VCaP (cell line): Measurements from ENCODE around the gene IL1RN.

Experiments used
- H3K27ac ChIP-seq: fragments of 450-650 bp; 2 replicates; pipeline ENCODE4 v1.5.1; 2017
- TF ChIP-seq, protein P1 (sequence below): fragments of 450-650 bp; conservative IDR thresholded peaks from 2 replicates; pipeline ENCODE4 v1.5.1; 2017; ENCODE audit warnings: mild to moderate bottlenecking, moderate library complexity

Gene IL1RN

DNA sequence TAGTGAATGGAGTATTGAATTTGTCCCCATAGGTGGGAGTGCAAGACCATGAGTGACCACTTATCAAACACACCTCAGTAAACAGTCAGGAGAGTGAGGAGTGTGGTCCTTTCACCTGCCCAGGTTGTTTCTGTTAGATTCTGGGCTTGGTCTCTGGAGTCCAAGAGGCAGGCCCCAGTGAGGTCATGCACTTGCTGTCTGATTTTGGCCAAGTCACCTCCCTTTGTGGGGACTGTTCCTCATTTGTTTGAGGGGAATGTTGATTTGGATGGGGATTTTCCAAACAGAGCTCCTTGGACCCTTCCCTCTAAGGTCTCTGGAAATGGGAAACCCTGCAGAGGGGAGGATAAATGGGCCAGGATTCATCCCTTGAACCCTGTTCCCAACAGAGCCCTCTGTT is 7.3 kb downstream of the IL1RN start:
- TF ChIP-seq, protein P1, sequence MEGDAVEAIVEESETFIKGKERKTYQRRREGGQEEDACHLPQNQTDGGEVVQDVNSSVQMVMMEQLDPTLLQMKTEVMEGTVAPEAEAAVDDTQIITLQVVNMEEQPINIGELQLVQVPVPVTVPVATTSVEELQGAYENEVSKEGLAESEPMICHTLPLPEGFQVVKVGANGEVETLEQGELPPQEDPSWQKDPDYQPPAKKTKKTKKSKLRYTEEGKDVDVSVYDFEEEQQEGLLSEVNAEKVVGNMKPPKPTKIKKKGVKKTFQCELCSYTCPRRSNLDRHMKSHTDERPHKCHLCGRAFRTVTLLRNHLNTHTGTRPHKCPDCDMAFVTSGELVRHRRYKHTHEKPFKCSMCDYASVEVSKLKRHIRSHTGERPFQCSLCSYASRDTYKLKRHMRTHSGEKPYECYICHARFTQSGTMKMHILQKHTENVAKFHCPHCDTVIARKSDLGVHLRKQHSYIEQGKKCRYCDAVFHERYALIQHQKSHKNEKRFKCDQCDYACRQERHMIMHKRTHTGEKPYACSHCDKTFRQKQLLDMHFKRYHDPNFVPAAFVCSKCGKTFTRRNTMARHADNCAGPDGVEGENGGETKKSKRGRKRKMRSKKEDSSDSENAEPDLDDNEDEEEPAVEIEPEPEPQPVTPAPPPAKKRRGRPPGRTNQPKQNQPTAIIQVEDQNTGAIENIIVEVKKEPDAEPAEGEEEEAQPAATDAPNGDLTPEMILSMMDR: no peak
- no peak overlapping the region for H3K27ac ChIP-seq

DNA sequence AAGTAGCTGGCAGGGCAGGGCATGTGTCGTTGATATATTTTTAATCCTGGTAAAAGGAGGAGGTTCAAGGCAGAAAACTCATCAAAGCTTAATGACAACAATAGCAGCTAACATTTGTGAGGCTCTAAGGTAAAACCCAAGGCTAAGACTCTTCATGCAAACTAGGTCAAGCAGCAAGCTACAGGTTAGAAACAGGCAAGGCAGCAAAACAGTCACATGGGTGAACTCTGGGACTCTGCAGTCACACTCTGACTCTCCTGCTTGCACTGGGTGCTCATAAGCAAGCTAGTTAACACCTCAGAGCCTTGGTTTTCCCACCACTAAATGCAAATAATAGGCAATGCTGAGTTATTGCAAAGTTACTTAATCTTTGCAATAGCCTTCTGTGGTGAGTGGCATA is 7.9 kb downstream of the IL1RN start:
- TF ChIP-seq, protein P1: no peak
- H3K27ac ChIP-seq: no peak overlapping the region

DNA sequence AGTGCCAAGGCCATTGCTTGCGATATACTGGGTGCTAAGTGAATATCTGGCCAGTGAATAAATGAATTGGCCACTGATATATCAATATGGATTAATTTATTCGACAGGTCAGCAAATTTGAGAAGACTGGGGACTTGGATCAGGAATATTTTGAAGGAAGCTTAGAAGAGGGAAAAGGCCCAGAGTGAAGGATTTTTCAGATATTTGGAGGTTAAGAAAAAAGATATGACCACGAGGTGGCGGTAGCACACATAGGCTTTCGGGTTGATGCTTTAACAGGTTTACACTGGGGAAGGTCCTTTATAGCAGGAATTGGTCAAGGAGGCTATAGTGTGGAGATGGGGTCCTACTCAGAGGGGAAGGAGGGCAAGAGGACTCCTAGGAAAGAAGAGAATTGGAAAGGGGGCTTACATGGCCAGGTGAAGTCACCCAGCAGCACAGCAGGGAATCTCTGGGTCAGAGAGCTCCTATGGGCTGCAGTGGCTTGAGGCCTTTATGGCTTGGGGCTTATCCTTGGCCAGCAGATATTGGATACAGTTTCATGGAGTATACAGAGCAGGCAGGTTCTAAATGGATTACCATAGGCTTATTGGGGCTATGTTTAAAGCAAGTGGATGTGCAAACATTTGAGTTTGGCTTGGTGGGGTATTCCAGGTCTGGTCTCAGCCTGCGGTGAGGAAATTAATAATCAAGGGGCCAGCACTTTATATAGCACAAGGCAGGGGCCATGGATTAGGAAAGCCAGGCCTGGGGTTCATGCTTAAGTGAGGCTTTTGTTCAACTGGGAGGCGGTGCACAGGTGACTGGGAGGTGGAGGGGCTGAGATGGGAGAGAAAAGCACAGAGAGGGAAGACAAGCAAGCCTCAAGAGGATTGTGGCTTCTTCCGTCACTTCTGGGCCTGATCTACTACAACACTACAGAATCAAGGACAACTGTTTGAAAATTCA is 9.7 kb downstream of the IL1RN start:
- TF ChIP-seq, protein P1: peak; percentile 82

DNA sequence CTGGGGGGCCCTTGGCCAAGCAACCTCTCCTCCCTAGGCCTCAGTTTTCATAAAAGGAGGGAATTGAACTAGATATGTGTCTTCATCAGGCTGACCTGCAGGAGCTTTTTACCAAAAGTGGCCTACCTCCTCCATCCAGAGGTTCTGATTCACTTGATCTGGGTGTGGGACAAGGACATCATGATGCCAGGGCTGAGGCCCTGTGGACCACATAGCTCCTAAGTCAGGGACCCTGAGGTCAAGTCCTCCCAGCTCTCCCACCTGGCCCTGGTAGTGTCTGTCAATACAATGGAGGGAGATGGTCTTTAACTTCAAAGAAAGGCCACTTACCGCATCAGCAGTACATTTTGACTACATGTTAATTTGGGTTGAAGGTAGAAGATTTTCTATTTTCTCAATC is 10.4 kb downstream of the IL1RN start:
- no peak overlapping the region for H3K27ac ChIP-seq
- TF ChIP-seq, protein P1: no peak

More for the DNA sequence above, 9.7 kb downstream of the IL1RN start:
- no peak overlapping the region for H3K27ac ChIP-seq

DNA sequence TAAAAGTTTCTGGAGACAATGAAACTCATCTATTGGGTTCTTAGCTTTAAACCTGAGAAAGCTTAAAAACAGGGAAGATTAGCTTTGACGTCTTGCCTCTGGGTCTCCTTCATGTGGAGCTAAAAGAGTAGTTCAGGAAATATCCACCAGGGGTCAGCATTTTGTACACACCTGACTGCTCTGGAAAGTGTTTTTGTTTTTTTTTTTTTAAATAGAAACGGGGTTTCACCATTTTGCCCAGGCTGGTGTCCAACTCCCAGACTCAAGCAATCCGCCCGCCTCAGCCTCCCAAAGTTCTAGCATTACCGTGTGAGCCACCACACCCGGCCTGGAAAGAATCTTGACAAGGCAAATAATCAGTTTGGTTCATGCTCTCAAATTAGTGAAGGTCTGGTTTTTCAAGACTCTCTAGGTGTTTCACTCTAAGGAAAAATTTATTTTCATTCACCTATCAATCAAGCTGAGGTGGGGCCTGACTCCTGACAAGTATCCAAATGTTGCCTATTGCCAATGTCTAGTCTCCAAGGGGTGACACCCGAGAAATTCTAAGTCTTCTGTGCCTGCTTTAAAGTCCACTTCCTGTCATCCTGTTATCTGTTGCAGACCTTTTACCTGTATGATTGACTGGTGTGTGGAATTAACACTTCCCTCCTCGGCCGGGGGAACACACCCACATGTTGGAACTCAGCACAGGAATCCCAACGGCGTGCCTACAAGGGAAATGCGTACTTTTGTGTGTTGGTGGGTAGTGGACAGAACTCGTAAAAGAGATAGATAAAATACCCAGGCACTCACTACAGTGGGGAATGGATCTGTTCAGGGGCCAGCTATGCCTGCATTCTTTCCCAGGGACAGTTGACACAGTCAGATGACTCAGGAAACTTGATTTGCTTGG is 11.3 kb downstream of the IL1RN start:
- TF ChIP-seq, protein P1: peak; percentile 85
- H3K27ac ChIP-seq: peak overlapping the region; percentile 56

DNA sequence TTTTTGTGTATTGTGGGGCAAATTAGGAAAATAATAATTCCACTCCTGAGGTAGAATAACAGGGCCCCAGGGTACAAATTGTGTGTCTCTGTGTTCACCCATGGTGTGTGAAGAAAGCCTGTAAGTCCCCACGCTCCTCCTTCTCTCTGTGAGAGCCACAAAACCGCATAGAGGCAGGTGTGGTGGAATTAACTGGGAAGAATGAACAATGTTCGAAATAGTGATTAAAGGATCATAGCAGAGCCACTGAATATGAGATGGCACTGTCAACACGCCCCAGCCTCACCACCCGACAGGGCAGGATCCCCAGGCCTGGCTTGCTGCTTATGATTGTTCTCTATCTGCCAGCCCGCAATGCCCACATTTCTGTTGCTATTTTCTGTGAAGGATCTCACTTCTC is 14.1 kb downstream of the IL1RN start:
- TF ChIP-seq, protein P1: no peak
- no peak overlapping the region for H3K27ac ChIP-seq

DNA sequence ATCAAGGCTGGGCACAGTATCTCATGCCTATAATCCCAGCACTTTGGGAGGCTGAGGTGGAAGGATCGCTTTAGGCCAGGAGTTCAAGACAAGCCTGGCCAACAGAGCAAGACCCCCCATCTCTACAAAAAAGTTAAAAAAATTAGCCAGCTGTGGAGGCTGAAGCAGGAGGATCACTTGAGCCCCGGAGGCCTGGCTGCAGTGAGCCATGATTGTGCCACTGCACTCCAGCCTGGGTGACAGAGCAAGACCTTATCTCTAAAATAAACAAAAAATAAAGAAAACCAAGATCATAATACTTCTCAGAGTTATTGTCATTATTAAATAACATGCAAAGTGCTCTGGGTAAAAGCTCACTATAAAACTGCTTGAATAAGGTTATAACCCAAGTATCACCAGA is 14.9 kb downstream of the IL1RN start:
- H3K27ac ChIP-seq: no peak overlapping the region
- TF ChIP-seq, protein P1: no peak
